TTC549 (cell line): ENCODE measurements around the gene ADA.

Experiments used
- FAIRE-seq: peaks from 2 replicates; lab custom pipeline; 2012; peaks lifted over from hg19 to GRCh38; lab: Jason Lieb, UNC

Gene ADA

DNA sequence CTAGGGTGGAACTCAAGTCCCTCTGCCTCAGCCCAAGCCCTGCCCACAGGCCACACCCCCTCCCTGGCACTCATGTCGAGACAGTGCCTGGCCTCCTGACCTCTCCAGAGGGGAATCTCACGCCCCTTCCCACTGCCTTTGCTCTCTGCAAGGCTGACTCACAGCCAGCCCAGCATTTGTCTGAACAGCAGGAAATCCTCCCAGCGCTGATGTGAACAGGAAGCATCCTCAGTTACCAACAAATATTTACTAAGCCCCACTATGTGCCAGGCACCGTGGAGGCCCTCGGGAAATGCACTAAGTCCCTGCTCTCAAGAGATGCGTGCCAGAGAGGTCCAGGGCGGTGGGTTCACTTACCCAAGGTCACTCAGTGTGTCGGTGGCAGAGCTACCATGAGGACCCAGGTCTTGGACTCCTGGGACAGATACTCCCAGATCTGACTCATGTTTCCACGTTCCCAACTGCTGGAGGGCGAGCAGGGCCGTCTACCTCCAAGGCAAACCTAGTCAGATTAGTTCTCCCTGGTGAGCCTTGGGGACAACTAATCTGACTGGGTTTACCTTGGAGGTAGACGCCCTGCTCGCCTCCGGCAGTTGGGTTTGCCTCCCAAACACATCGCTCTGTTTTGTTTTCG lies 7.8 kb downstream of the ADA start:
- FAIRE-seq: no peak

DNA sequence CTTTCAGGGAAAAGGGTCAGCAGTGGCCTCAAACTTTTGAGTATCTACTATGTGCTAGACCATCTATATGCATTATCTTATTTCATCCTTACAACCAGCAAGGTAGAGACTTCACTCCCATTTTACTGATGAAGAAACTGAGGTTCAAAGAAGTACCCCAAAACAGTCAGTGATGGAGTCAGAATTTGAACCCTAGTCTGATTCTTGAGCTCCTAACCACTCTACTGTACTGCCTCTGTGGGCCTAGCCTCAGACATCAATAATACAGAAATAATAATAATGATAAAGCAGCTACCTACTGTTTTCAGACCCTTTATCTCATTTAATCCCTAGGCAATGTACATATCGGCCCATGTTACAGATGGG lies 8.4 kb downstream of the ADA start:
- no peak for FAIRE-seq

DNA sequence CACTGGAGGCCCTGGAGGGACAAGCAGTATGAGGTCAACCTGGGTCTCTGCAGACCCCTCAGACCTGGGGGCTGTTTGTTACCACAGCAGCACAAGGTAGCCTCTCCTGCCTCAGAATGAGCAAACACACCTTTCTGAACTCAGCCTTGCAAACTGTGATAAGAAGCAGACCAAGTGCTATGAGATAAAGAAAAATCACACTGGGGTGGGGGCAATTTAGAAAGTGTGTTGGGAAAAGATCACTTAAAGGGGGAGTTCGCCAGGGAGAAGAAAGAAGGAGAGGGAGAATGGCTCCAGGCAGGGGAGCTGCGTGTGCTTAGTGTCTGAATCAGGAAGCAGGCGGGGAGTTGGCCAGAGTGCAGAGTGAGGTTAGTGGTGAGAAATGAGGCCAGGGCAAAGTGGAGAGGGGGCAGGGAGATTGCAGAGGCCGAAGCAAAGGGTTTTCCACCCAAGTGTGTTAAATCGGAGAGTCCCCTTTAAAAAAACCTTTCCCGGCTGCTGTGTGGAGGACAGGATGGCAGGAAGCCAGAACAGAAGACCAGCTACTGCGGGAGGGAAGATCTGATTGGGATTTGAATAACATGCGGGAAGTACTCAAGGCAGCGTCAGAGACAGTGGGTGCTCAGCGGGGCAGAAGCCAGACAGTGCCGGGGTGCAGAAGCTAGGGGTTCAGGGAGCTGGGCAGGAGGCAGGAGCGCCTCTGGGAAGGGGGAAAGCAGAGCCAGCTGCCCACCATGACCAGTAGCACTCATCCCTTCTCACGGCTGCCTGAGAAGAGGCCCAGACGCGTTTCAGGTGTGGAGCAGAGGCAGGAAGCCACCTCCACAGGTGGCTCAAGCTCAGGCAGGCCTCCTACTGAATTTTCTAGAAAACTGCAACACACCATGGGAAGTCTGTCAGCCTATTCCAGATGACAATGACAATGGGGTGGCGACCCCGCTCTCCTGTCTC lies 9.0 kb downstream of the ADA start:
- FAIRE-seq: no peak

DNA sequence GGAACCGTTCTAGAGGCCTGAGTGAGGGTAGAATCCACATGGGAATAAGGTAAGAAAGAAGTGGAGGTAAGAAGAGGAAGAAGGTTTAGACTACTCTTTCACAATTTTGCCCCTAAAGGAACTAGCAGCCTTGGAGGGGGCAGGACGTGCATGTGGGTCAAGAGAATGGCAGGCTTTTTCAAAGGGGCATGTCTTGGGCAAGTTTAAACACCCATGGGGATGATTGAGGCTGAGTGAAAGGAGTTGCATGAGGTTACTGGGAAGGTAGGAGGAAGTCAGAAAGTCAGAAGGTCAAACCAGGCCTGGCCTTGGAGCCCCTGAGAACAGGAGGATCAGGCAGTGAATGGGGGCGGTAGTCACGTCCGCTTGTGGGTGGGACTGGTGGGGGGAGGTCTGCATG lies 10.2 kb downstream of the ADA start:
- FAIRE-seq: no peak

DNA sequence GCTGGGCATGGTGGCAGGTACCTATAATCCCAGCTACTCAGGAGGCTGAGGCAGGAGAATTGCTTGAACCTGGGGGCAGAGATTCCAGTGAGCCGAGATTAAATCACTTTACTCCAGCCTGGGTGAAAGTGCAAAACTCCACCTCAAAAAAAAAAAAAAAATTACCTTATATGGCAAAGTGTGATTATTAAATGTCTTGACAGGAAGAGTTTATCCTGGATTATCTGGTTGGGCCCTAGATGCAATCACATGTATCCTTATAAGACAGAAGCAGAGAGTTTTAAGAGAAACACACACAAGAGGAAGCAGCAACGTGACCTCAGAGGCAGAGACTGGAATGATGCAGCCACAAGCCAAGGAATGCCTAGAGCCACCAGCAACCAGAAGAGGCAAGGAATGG lies 11.0 kb downstream of the ADA start:
- FAIRE-seq: no peak

DNA sequence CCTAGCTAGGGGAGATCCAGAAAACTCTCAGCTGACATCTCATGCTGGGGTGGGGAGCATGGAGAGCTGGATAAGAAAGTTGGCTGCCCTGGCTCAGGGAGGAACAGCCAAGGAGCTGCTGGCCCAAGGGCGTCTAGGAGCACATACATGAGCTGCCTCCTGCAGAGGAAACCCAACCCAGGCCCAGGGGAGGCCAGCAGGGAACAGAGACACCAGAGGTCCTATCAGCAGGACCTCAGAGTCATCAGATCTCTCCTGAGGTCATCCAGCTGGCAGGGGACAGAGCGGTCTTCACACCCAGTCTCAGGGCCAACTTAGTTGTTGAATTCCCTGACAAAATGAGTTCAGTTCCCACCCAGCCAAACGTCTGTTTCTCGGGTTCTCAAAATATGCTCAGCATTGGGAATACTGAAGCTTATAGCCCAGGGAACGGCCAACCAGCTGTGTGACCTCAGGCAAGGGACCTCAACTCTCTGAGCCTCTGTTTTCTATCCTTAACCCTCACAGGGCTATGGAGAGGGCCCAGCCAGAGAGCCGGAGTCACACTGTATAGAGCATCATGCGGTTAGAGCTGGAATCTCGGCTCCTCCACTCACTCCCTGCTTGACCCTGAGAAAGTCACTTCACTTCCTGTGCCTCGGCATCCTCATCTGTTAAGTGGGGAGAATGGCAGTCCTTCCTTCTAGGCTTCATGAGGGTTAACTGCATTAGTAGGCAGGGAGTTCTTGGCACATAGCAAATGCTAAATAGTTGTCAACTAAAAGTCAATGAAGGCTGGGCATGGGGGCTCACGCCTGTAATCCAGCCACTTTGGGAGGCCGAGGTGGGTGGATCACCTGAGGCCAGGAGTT lies 13.8 kb downstream of the ADA start:
- no peak for FAIRE-seq

DNA sequence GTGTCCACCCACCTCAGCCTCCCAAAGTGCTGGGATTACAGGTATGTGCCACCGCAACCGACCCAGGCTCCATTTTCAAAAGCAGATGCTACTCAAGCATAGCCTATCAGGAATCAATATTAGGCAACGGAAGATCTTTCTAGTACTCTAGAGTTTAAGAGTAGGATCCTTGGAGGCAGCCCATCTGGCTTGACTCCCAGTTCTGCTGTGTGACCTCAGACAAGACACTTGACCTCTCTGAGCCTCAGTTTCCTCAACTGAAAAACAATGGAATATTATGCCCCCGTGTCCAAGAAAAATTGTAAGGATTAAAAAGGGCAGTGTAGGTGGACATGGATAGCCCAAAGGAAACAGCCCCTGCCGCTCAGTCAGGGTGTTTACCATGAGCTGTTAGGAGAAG lies 14.5 kb downstream of the ADA start:
- FAIRE-seq: no peak

DNA sequence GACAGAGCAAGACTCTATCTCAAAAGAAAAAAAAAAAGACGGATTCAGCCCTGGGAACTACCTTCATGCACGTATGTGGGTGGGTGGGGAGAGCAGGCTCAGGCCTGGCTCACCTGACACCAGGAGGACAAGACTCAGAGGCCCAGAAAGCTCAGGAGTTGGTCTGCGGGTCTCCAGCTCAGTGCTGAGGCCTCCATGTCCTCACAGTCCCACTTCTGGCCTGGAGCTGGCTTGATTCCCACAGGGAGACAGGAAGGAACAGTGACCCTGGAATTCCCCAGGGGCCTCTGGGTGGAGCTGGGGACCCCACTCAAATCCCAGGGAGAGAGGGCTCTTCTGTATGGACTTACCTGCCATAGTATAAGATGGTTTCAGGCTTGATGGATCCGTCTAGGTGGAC lies 15.6 kb downstream of the ADA start:
- FAIRE-seq: no peak

DNA sequence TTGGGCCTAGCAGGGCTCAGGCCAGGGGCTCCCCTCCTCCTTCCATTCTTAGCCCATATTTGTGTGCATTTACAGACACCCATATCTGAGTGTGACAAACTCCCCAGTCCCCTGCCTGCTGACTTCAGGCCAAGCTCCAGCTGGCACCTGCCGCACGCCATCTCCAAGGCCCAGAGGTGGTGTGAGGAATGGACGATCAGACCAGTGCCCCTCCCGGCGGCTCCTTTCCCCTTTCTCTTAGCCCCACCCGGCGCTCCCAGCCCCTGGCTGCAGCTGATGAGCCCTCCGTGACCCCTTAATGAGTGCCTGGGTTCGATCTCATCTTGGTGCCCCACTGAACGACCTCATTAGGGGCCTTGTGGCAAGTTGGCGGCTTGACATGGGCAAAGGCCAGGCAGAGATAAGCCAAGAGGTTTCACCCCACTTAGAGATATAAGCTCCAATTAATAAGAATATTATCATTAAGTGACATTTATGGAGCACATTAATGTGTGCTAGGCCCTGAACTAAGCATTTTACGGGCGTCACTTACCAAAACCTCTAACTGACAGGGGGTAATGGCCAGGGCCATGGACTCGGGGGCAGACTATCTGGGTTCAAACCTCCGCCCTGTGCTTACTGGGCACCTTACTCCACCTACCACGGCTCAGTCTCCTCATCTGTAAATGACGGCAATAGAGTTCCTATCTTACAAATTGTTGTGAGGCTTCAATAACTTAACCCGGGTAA lies 17.5 kb downstream of the ADA start:
- FAIRE-seq: no peak

DNA sequence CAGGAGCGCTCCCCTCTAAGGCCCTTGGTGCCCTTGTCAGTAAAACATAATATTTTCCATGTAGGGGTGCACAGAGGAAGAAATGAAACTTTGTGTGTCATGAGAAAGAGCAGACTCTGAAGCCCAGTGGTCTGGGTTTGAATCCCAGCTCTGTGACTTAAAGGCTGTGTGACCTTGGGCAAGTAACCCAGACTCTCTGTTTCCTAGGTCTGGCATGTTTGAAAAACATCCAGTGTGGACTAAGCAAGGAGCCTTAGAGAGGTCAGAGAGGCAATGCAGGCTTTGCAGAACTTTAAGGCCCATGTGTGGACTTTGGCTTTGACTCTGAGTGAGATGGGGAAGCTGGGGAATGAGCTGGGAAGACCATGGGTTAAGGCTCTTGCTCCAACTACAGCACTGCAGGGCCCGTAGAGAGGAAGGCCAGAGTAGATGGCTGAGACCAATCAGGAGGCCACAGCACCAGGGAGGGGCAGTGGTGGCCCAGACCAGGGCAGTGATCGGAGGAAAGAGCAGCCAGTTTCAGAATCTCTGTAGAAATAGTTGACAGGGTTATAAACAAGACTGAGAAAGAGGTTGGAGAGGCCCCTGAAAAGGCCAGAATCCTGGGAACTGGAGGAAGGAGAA lies 18.2 kb downstream of the ADA start:
- FAIRE-seq: no peak

DNA sequence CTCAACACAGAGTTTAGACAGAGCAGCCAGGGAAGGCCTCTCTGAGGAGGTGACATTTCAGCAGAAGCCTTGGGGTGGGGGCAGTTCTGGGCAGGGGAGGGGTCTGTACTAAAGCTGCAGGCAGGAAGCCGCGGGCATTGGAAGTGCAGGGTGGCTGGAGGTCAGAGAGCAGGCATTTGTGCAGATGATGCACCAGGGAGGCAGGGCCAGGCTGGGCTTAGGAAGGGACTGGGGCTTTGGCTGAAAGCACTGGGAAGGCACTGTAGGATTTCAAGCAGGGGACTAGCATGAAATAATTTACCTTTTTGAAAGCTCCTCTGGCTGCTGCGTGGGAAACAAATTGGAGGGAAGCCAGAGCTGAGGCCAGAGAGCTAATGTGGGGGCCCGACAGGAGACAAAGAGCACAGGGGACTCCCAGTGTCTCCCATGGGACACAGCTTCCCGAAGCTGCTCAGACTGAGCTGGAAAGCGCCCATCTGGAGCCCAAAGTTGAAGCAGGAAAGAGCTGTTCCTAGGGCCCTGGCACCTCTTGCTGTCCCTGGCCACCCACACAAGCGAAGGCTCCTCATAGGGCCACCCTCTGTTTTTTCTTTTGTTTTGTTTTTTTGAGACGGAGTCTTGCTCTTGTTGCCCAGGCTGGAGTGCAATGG lies 19.3 kb downstream of the ADA start:
- no peak for FAIRE-seq

DNA sequence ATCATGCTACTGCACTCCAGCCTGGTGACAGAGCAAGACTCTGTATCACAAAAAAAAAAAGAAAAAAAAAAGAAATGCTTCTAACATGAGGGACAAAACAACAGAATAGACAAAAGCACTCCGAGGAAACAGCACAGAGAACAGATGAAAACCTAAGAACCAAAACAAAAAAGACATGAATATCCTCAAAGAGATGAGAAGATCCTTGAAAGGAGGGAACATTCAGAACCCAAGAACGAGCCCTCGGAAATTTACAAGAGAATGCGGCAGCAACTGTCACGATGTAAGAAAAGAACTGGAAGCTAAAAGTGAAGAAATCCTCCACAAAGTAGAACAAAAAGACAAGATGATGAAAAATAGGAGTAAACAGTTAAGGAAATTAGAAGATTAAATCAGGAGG lies 21.2 kb downstream of the ADA start:
- FAIRE-seq: no peak

DNA sequence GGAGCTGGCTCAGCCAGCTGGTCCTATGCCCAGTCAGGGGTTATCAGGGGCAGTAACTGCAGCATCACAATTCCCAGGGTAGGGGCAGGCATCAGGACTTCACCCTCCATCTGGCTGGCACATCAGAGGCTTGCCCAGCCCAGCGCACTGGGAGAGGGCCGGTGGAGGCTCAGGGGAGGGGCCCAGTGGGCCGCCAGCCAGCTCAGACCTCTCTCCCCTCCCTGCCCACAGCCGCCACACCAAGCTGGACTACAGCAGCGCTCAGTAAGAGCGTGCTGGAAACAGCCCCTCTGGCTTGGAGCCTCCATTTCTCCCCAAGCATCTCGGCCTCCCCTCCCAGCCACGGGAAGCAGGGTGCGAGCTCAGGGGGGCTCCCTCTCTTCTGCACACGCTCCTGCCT lies 22.0 kb downstream of the ADA start:
- FAIRE-seq: no peak

DNA sequence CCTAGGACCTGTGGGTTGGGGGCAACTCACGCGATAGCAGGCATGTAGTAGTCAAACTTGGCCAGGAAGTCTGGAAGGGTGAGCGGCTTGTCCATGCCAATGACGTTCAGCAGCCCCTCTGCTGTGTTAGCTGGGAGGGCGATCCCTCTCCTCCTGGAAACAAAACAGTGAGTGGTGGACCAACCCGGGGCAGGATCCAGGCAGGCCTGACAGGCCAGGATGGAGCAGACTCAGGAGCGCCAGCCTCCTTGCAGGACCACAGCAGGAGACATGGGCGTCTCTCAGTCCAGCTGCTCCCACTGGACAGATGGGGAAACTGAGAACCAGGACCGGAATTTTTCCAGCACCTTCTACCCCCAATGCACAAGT lies 22.5 kb downstream of the ADA start:
- no peak for FAIRE-seq

DNA sequence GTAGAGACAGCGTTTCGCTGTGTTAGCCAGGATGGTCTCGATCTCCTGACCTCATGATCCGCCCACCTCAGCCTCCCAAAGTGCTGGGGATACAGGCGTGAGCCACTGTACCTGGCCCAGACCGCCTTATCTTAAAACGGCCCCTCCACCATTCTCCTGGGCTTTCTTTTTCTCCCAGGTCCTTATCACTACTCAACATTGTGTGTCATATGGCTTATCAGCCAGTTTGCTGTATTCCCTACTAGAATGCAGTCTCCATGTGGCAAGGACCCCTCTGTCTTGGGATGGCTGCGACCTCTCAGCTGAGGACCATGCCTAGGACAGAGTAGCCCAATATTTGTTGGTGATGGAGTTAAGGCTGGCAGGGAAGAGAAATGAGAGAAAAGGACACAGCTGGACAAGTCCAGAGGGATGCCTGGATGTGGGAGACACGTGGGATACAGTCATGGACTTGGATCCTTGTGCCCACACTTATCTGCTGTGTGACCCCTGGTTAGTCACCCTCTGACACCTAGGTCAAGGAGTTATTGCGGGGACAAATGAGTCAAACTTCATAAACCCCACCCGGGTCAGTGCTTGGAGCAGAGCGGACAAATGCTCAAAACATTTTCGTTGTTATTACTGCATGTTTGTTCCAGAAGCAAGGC lies 24.0 kb downstream of the ADA start:
- FAIRE-seq: no peak

DNA sequence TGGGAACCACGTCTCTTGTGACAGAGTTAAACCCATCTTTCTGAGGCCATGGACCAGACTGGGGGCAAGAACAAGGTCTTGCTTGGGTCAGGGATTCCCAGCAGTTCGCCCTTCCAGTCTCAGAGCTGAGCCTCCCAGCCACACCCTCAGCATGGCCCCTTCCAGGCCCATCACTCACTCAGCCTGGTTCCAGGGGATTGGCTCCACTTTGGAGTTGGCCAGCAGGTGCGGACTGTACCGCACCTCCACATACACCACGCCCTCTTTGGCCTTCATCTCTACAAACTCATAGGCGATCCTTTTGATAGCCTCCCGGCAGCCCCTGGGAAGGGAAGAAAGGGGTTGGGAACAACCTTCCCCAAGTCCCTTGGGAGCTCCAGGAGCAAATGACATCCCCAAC lies 25.2 kb downstream of the ADA start:
- no peak for FAIRE-seq

DNA sequence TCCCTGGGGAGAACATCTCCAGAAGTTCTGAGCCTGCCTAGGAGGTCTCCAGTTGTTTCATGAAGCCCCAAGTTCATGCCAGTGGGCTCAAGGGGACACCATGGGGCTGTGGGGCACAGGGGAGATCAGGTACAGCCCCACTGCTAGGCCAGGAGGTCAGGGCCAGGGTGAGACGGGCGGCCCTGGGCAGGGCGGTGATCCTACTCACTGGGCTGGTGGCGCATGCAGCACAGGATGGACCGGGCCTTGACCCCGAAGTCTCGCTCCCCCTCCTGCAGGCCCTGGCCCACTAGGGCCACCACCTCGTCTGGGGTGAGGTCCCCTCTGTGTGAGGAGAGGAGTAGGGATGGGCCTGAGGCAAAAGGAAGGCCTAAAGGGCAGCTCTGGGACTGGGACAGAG lies 26.1 kb downstream of the ADA start:
- no peak for FAIRE-seq

DNA sequence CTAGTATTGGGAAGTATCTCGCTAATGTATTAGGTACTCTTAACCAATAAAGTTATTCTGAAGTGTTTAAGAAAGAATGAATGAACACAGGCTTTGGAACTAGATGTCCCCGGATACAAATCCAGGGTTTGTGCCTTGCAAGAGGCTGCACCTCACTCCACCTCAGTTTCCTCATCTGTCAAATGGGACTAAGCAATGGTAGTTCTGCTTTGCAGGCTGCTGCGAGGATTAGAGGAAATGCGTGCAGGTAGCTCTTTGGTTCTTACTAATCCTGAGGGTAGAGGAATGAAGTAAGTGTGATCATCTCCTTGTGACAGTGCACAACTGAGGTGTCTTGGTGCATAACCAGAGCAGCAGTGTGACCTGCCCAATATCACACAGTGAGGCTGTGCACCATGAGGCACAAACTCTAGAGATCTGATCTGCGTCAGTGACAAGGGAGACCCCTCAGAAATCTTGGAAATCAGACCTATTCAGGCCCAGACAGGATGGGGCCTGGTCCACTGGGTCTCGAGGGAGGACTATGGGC lies 26.7 kb downstream of the ADA start:
- no peak for FAIRE-seq

DNA sequence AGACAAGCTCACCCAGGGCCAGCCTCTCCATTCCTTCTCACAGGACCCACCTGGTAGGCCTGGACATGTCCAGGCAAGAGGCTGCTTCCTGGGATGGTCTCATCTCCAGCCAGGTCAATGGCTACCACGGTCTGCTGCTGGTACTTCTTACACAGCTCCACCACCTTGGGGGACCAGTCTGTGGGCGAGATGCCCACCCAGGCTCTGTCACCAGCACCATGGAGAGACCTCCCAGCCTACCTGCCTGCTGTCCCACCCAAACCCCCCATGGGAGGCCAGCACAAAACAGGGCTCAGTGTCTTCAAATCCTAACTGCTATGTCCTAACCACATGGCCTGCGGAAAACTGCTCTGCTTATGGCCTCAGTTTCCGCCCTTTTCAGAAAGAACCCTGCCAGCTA lies 27.3 kb downstream of the ADA start:
- no peak for FAIRE-seq

DNA sequence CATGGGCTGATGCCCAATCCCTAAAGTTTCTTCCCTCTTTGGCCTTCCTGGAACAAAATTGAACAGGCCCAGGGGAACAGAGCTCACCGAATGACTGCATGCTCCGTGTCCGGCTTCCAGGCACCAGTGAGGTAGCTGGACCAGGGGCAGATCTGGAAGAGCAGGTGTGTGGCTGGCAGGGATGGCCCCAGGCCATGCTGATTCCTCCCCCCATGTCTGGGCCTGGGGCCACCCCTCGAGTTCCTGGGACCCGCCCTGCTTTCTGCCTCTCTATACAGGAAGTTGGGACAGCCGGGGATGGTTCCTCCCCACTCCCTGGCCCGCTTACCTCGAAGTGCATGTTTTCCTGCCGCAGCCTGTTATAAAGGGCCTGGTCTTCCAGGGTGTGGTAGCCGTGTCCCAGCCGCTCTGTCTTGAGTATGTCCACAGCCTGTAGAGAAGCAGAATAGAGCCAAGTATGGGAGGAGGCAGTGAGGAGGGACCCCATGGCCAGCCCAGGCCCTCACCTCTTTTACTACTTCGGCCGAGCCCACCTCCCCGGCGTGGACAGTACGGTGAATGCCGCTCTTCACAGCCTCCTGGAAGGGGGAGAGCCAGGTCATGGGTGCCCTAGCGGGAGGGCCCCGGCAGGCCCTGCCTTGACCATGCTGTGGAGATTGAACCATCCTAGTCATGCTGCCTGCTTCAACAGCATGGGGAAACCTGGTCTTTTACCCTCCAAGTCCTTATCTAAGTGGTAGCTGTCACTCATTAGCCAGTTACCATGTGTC lies 28.8 kb downstream of the ADA start:
- FAIRE-seq: no peak
